DOHH2 (cell line): ENCODE results near the gene MCF2L2.

ENCODE experiments used
- H3F3A ChIP-seq: fragments of 200-600 bp; sonication (generic), shearing (Covaris generic); 2 replicates; pipeline ENCODE4 v1.6.0; 2016; ENCODE audit warnings: antibody characterized with exemption, mild to moderate bottlenecking; ENCODE audit not compliant: control insufficient read depth, insufficient read depth
- H3K27ac ChIP-seq: fragments of 200-600 bp; sonication (generic); 2 replicates; pipeline ENCODE4 v1.5.1; 2014; ENCODE audit warnings: low read depth, mild to moderate bottlenecking, low read length, moderate library complexity
- H3K27me3 ChIP-seq: fragments of 200-600 bp; sonication (generic); 2 replicates; pipeline ENCODE4 v1.6.1; 2014; ENCODE audit warnings: mild to moderate bottlenecking, low read length, mixed read lengths; ENCODE audit not compliant: control insufficient read depth
- H3K36me3 ChIP-seq: fragments of 200-600 bp; sonication (generic); 2 replicates; pipeline ENCODE4 v1.6.1; 2014; ENCODE audit warnings: mild to moderate bottlenecking, low read length, moderate library complexity, mixed read lengths; ENCODE audit not compliant: control insufficient read depth
- H3K4me1 ChIP-seq: fragments of 200-600 bp; sonication (generic); 2 replicates; pipeline ENCODE4 v1.6.1; 2014; ENCODE audit warnings: mild to moderate bottlenecking, low read length, mixed read lengths; ENCODE audit not compliant: control insufficient read depth
- H3K4me2 ChIP-seq: fragments of 200-600 bp; sonication (generic); 2 replicates; pipeline ENCODE4 v1.6.0; 2014; ENCODE audit warnings: mild to moderate bottlenecking, low read length, moderate library complexity
- H3K4me3 ChIP-seq: fragments of 200-600 bp; sonication (generic); 2 replicates; pipeline ENCODE4 v1.5.1; 2014; ENCODE audit warnings: mild to moderate bottlenecking, low read length, mixed read lengths
- H3K79me2 ChIP-seq: fragments of 200-600 bp; sonication (generic); 2 replicates; pipeline ENCODE4 v1.6.1; 2014; ENCODE audit warnings: mild to moderate bottlenecking, low read length, mixed read lengths; ENCODE audit not compliant: control insufficient read depth
- H3K9me2 ChIP-seq: fragments of 200-600 bp; sonication (generic); replicated peaks from 2 replicates; pipeline ENCODE4 v1.6.1; 2014; ENCODE audit warnings: mild to moderate bottlenecking, low read length, mixed read lengths; ENCODE audit not compliant: control insufficient read depth
- H3K9me3 ChIP-seq: fragments of 200-600 bp; sonication (generic); 2 replicates; pipeline ENCODE4 v1.6.1; 2014; ENCODE audit warnings: antibody characterized with exemption, low read length, mixed read lengths; ENCODE audit not compliant: control insufficient read depth, insufficient read depth
- H4K20me1 ChIP-seq: fragments of 200-600 bp; sonication (generic); 2 replicates; pipeline ENCODE4 v1.6.0; 2014; ENCODE audit warnings: low read depth, mild to moderate bottlenecking, antibody characterized with exemption, low read length, moderate library complexity; ENCODE audit not compliant: control insufficient read depth, insufficient read depth
- CTCF ChIP-seq: fragments of 200-600 bp; sonication (generic); IDR thresholded peaks from one replicate; pipeline ENCODE4 v1.5.1; 2014; ENCODE audit warnings: antibody characterized with exemption, mild to moderate bottlenecking, low read depth, low read length; ENCODE audit not compliant: poor library complexity, severe bottlenecking
- EZH2phosphoT487 ChIP-seq: fragments of 200-600 bp; sonication (generic); IDR thresholded peaks from 2 replicates; pipeline ENCODE4 v1.6.1; 2017; ENCODE audit warnings: borderline replicate concordance, mild to moderate bottlenecking, antibody characterized with exemption, low read length, moderate library complexity, mixed read lengths

Gene MCF2L2

GRCh38 chr3:183247011-183247589 lies 181.3 kb downstream of the MCF2L2 start:
- H4K20me1 ChIP-seq, result no peaks in the 10 kb centered on the region
- no peak overlapping the region for H3K27ac ChIP-seq
- no peak for TF ChIP-seq CTCF
- TF ChIP-seq EZH2phosphoT487, result no peak
- peaks cover under 1% of the 10 kb centered on the region; the same call in 1 of the 2 replicates for H3K27me3 ChIP-seq
- H3K79me2 ChIP-seq, result no peaks in the 10 kb centered on the region
- H3F3A ChIP-seq, result no peaks in the 10 kb centered on the region
- H3K4me2 ChIP-seq, result no peak overlapping the region
- H3K36me3 ChIP-seq, result no peaks in the 10 kb centered on the region
- H3K9me2 ChIP-seq, result no peaks in the 10 kb centered on the region
- H3K4me1 ChIP-seq, result peaks cover 23% of the 10 kb centered on the region
- H3K9me3 ChIP-seq, result peaks cover 15% of the 10 kb centered on the region
- no peak overlapping the region for H3K4me3 ChIP-seq

GRCh38 chr3:183244981-183245476 lies 183.4 kb downstream of the MCF2L2 start:
- Histone ChIP-seq H3K9me2 (no peaks in the 10 kb centered on the region), H4K20me1 (no peaks in the 10 kb centered on the region), H3K79me2 (no peaks in the 10 kb centered on the region), H3K27ac (no peak overlapping the region), H3K27me3 (peaks cover 4% of the 10 kb centered on the region; the same call in 1 of the 2 replicates), H3K9me3 (peaks cover 24% of the 10 kb centered on the region), H3K4me2 (no peak overlapping the region), H3K36me3 (no peaks in the 10 kb centered on the region), H3K4me3 (no peak overlapping the region), H3F3A (no peaks in the 10 kb centered on the region), H3K4me1 (peaks cover 23% of the 10 kb centered on the region)
- TF ChIP-seq CTCF, result no peak
- TF ChIP-seq EZH2phosphoT487, result no peak

- H3K79me2 ChIP-seq, result no peaks in the 10 kb centered on the region
- H3K4me3 ChIP-seq, result no peak overlapping the region
- no peak overlapping the region for H3K27ac ChIP-seq
- no peaks in the 10 kb centered on the region for H3F3A ChIP-seq
- peaks cover 24% of the 10 kb centered on the region for H3K9me3 ChIP-seq
- TF ChIP-seq EZH2phosphoT487 (no peak), CTCF (no peak)
- peaks cover 4% of the 10 kb centered on the region; the same call in 1 of the 2 replicates for H3K27me3 ChIP-seq
- H3K4me2 ChIP-seq, result no peak overlapping the region
- peaks cover 16% of the 10 kb centered on the region for H3K4me1 ChIP-seq
- no peaks in the 10 kb centered on the region for H4K20me1 ChIP-seq
- no peaks in the 10 kb centered on the region for H3K9me2 ChIP-seq
- no peaks in the 10 kb centered on the region for H3K36me3 ChIP-seq
These were observed 184.2 kb downstream of the MCF2L2 start for GRCh38 chr3:183244219-183244618.
